Neural cell (in vitro differentiated cells): ENCODE measurements around the gene KRTAP10-3. TPM values are rescaled to one million over a fixed set of nuclear protein-coding genes. Genes with fewer than 3 reads are reported as not detected.

Experiments
- H2AFZ ChIP-seq: fragments of 200-600, 300-800 bp; sonication (generic), shearing (Covaris generic); 2 replicates; pipeline ENCODE4 v1.6.0; 2014; ENCODE audit warnings: low read depth, mild to moderate bottlenecking, antibody characterized with exemption, low read length, moderate library complexity
- H3F3A ChIP-seq: fragments of 200-600 bp; shearing (Covaris generic); 2 replicates; pipeline ENCODE4 v1.6.1; 2016; ENCODE audit warnings: mild to moderate bottlenecking, moderate library complexity, mixed read lengths, antibody characterized with exemption, low read length; ENCODE audit not compliant: insufficient read depth, poor library complexity, severe bottlenecking
- H3K27ac ChIP-seq: fragments of 200-600, 300-800 bp; sonication (generic), shearing (Covaris generic); 2 replicates; pipeline ENCODE4 v1.5.1; 2014; ENCODE audit warnings: mild to moderate bottlenecking, low read length, moderate library complexity
- H3K27me3 ChIP-seq: fragments of 300-800, 200-600 bp; sonication (generic), shearing (Covaris generic); 2 replicates; pipeline ENCODE4 v1.6.0; 2014; ENCODE audit warnings: mild to moderate bottlenecking, low read depth, low read length, moderate library complexity; ENCODE audit not compliant: insufficient read depth
- H3K36me3 ChIP-seq: fragments of 300-800, 200-600 bp; sonication (generic), shearing (Covaris generic); 2 replicates; pipeline ENCODE4 v1.5.1; 2014; ENCODE audit warnings: mild to moderate bottlenecking, antibody characterized with exemption, low read length, moderate library complexity; ENCODE audit not compliant: insufficient read depth
- H3K4me2 ChIP-seq: fragments of 300-800, 200-600 bp; sonication (generic), shearing (Covaris generic); 2 replicates; pipeline ENCODE4 v1.6.0; 2014; ENCODE audit warnings: mild to moderate bottlenecking, low read length
- H3K4me3 ChIP-seq: fragments of 300-800, 200-600 bp; sonication (generic), shearing (Covaris generic); 2 replicates; pipeline ENCODE4 v1.5.1; 2014; ENCODE audit warnings: mild to moderate bottlenecking, low read length, moderate library complexity
- H3K79me2 ChIP-seq: fragments of 200-600 bp; shearing (Covaris generic); replicated peaks from 2 replicates; pipeline ENCODE4 v1.6.0; 2014; ENCODE audit warnings: mild to moderate bottlenecking, low read length, moderate library complexity; ENCODE audit not compliant: insufficient read depth
- H3K9ac ChIP-seq: fragments of 300-800, 200-600 bp; sonication (generic), shearing (Covaris generic); 2 replicates; pipeline ENCODE4 v1.6.1; 2016; ENCODE audit warnings: mild to moderate bottlenecking, low read length, mixed read lengths
- H3K9me2 ChIP-seq: fragments of 200-600 bp; shearing (Covaris generic); 2 replicates; pipeline ENCODE4 v1.6.1; 2016; ENCODE audit warnings: mild to moderate bottlenecking, low read length, mixed read lengths; ENCODE audit not compliant: insufficient read depth
- H3K9me3 ChIP-seq: fragments of 200-600, 300-800 bp; sonication (generic), shearing (Covaris generic); 2 replicates; pipeline ENCODE4 v1.6.1; 2016; ENCODE audit warnings: mild to moderate bottlenecking, mixed run types, low read length, moderate library complexity, mixed read lengths
- H4K20me1 ChIP-seq: fragments of 200-600 bp; shearing (Covaris generic); 2 replicates; pipeline ENCODE4 v1.6.1; 2016; ENCODE audit warnings: mild to moderate bottlenecking, mixed run types; ENCODE audit not compliant: insufficient read depth
- EP300 ChIP-seq: fragments of 450-650 bp; conservative IDR thresholded peaks from 2 replicates; pipeline ENCODE4 v1.6.1; 2014; ENCODE audit warnings: antibody characterized with exemption, mild to moderate bottlenecking, moderate library complexity; ENCODE audit not compliant: poor library complexity, severe bottlenecking
- EZH2 ChIP-seq: fragments of 200-600, 300-800 bp; shearing (Covaris generic), sonication (generic); IDR thresholded peaks from 2 replicates; pipeline ENCODE4 v1.6.1; 2014; ENCODE audit warnings: antibody characterized with exemption, low read length, borderline replicate concordance, mild to moderate bottlenecking; ENCODE audit not compliant: insufficient read depth, poor library complexity, severe bottlenecking
- MXI1 ChIP-seq: fragments of 450-650 bp; conservative IDR thresholded peaks from 2 replicates; pipeline ENCODE4 v1.6.1; 2014; ENCODE audit warnings: antibody characterized with exemption, mild to moderate bottlenecking; ENCODE audit not compliant: poor library complexity, severe bottlenecking
- POLR2AphosphoS5 ChIP-seq: IDR thresholded peaks from 2 replicates; pipeline ENCODE4 v1.6.1; 2012
- RAD21 ChIP-seq: fragments of 450-650 bp; conservative IDR thresholded peaks from 2 replicates; pipeline ENCODE4 v1.6.1; 2014; ENCODE audit warnings: antibody characterized with exemption, mild to moderate bottlenecking, moderate library complexity
- SMC3 ChIP-seq: fragments of 450-650 bp; conservative IDR thresholded peaks from 2 replicates; pipeline ENCODE4 v1.6.1; 2014; ENCODE audit warnings: antibody characterized with exemption, mild to moderate bottlenecking, moderate library complexity; ENCODE audit not compliant: poor library complexity
- polyA plus RNA-seq: library from polyadenylated mRNA; depleted of rRNA; stranded (reverse); fragments of >200 nt; gene quantifications from 2 replicates; pipeline ENCODE4 v1.2.3, GENCODE V29; 2014
- TF ChIP-seq, protein P1 (sequence below): IDR thresholded peaks from 2 replicates; pipeline ENCODE4 v1.6.1; 2012; ENCODE audit warnings: borderline replicate concordance
- TF ChIP-seq, protein P2 (sequence below): fragments of 450-650 bp; IDR thresholded peaks from 2 replicates; pipeline ENCODE4 v1.5.1; 2014; ENCODE audit warnings: antibody characterized with exemption, mild to moderate bottlenecking, moderate library complexity; ENCODE audit not compliant: poor library complexity, severe bottlenecking

Gene KRTAP10-3
- polyA plus RNA-seq, 1 donor from 2014 or later, result not detected

- Histone ChIP-seq H3K36me3 (no peaks in the 10 kb centered on the region), H3K27ac (no peak overlapping the region), H3K79me2 (no peaks in the 10 kb centered on the region), H3K27me3 (no peaks in the 10 kb centered on the region), H3K9me2 (no peaks in the 10 kb centered on the region), H3K4me3 (no peak overlapping the region), H4K20me1 (no peaks in the 10 kb centered on the region), H3K4me2 (no peak overlapping the region), H2AFZ (no peak overlapping the region), H3K9ac (no peak overlapping the region), H3K9me3 (no peaks in the 10 kb centered on the region), H3F3A (no peaks in the 10 kb centered on the region)
- TF ChIP-seq, protein P1, sequence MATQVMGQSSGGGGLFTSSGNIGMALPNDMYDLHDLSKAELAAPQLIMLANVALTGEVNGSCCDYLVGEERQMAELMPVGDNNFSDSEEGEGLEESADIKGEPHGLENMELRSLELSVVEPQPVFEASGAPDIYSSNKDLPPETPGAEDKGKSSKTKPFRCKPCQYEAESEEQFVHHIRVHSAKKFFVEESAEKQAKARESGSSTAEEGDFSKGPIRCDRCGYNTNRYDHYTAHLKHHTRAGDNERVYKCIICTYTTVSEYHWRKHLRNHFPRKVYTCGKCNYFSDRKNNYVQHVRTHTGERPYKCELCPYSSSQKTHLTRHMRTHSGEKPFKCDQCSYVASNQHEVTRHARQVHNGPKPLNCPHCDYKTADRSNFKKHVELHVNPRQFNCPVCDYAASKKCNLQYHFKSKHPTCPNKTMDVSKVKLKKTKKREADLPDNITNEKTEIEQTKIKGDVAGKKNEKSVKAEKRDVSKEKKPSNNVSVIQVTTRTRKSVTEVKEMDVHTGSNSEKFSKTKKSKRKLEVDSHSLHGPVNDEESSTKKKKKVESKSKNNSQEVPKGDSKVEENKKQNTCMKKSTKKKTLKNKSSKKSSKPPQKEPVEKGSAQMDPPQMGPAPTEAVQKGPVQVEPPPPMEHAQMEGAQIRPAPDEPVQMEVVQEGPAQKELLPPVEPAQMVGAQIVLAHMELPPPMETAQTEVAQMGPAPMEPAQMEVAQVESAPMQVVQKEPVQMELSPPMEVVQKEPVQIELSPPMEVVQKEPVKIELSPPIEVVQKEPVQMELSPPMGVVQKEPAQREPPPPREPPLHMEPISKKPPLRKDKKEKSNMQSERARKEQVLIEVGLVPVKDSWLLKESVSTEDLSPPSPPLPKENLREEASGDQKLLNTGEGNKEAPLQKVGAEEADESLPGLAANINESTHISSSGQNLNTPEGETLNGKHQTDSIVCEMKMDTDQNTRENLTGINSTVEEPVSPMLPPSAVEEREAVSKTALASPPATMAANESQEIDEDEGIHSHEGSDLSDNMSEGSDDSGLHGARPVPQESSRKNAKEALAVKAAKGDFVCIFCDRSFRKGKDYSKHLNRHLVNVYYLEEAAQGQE, result no peak
- no peak for TF ChIP-seq RAD21
- no peak for TF ChIP-seq POLR2AphosphoS5
These were observed 28.2 kb downstream of the KRTAP10-3 start for GRCh38 chr21:44530221-44530902.

GRCh38 chr21:44529503-44530125 lies 29.0 kb downstream of the KRTAP10-3 start:
- no peak overlapping the region for H3K4me3 ChIP-seq
- no peak overlapping the region for H3K27ac ChIP-seq
- H2AFZ ChIP-seq, result no peak overlapping the region
- no peaks in the 10 kb centered on the region for H3K36me3 ChIP-seq
- H3K79me2 ChIP-seq, result no peaks in the 10 kb centered on the region
- H3F3A ChIP-seq, result no peaks in the 10 kb centered on the region
- no peaks in the 10 kb centered on the region for H3K9me3 ChIP-seq
- no peaks in the 10 kb centered on the region for H3K27me3 ChIP-seq
- no peaks in the 10 kb centered on the region for H3K9me2 ChIP-seq
- H3K9ac ChIP-seq, result no peak overlapping the region
- no peak overlapping the region for H3K4me2 ChIP-seq
- TF ChIP-seq, protein P1, result no peak
- H4K20me1 ChIP-seq, result no peaks in the 10 kb centered on the region

DNA sequence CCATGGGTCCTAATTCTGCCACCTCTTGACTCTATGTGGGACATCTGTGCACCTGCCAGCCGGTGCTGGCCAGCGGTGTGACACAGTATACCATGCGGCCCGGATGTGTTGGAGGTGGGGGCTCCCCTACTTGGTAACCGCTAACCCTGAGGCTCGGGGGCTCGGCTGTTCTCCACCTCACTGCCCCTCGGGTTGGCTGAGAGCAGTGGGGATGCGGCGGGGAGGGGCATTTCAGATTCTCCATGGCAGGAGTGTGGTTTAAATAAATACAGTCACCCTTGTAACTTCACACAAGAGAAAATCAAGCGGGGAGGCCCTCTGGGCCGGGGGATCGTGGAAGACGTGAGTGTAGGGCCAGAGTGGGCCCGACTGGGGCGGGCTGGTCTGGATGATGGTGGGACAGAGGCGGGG lies 29.6 kb downstream of the KRTAP10-3 start:
- no peaks in the 10 kb centered on the region for H3K36me3 ChIP-seq
- no peaks in the 10 kb centered on the region for H3K27me3 ChIP-seq
- H3K4me3 ChIP-seq, result no peak overlapping the region
- H2AFZ ChIP-seq, result no peak overlapping the region
- no peak overlapping the region for H3K4me2 ChIP-seq
- no peak overlapping the region for H3K9ac ChIP-seq
- H3K79me2 ChIP-seq, result no peaks in the 10 kb centered on the region
- H3K9me3 ChIP-seq, result no peaks in the 10 kb centered on the region
- no peaks in the 10 kb centered on the region for H3K9me2 ChIP-seq
- no peaks in the 10 kb centered on the region for H3F3A ChIP-seq
- no peak overlapping the region for H3K27ac ChIP-seq
- H4K20me1 ChIP-seq, result no peaks in the 10 kb centered on the region
- TF ChIP-seq, protein P2, sequence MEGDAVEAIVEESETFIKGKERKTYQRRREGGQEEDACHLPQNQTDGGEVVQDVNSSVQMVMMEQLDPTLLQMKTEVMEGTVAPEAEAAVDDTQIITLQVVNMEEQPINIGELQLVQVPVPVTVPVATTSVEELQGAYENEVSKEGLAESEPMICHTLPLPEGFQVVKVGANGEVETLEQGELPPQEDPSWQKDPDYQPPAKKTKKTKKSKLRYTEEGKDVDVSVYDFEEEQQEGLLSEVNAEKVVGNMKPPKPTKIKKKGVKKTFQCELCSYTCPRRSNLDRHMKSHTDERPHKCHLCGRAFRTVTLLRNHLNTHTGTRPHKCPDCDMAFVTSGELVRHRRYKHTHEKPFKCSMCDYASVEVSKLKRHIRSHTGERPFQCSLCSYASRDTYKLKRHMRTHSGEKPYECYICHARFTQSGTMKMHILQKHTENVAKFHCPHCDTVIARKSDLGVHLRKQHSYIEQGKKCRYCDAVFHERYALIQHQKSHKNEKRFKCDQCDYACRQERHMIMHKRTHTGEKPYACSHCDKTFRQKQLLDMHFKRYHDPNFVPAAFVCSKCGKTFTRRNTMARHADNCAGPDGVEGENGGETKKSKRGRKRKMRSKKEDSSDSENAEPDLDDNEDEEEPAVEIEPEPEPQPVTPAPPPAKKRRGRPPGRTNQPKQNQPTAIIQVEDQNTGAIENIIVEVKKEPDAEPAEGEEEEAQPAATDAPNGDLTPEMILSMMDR, result no peak
- TF ChIP-seq EZH2 (no peak), EP300 (no peak), MXI1 (no peak), SMC3 (no peak), RAD21 (no peak), POLR2AphosphoS5 (no peak)
- TF ChIP-seq, protein P1, result no peak
